ENCODE results near the gene ZFX.

ZFX gene

GRCh38 chrX:24214568-24214967, 65.0 kb downstream of the ZFX start:
- Histone ChIP-seq H3K4me2 (no peak overlapping the region), H3K79me2 (ENCODE audit: insufficient read depth, low read depth) (no peaks in the 10 kb centered on the region), H4K20me1 (ENCODE audit: insufficient read depth) (no peaks in the 10 kb centered on the region), H3K27me3 (ENCODE audit: insufficient read depth, low read depth) (no peaks in the 10 kb centered on the region), H3K9ac (no peak overlapping the region), H3K36me3 (ENCODE audit: insufficient read depth) (no peaks in the 10 kb centered on the region), H2AFZ (ENCODE audit: low read depth) (no peak overlapping the region), H3K4me1 (ENCODE audit: low read depth, poor library complexity, severe bottlenecking) (peaks cover 6% of the 10 kb centered on the region), H3K4me3 (IDR thresholded peaks at IDR 0.05; ENCODE audit: insufficient read depth, low read depth, low read length) (no peak overlapping the region), H3K27ac (no peak overlapping the region)
- TF ChIP-seq CTCF (conservative IDR thresholded peaks at IDR 0.05; ENCODE audit: low read depth, low read length): no peak

DNA sequence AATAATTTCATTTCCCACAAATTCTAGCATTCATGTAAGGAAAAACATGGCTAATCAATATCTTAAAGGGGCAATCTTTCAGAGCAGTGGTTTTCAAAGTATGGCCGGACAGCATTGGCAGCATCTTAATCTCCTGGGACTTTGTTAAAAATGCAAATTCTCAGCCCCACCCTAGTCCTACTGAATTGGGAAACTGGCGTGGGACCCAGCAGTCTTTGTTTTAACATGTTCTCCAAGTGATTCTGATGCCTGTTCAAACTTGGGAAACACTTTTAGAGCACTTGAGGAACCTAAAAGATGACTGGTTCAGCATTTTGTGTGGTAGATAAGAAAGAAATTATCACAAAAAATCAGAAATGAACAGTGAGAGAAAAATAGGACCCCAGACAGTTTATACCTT, 65.7 kb downstream of the ZFX start:
- H3K9ac ChIP-seq: no peak overlapping the region
- H4K20me1 ChIP-seq (ENCODE audit: insufficient read depth): no peaks in the 10 kb centered on the region
- H3K79me2 ChIP-seq (ENCODE audit: insufficient read depth, low read depth): no peaks in the 10 kb centered on the region
- H3K27ac ChIP-seq: no peak overlapping the region
- no peaks in the 10 kb centered on the region for H3K36me3 ChIP-seq (ENCODE audit: insufficient read depth)
- no peaks in the 10 kb centered on the region for H3K27me3 ChIP-seq (ENCODE audit: insufficient read depth, low read depth)
- no peak overlapping the region for H2AFZ ChIP-seq (ENCODE audit: low read depth)
- peaks cover 6% of the 10 kb centered on the region for H3K4me1 ChIP-seq (ENCODE audit: low read depth, poor library complexity, severe bottlenecking)
- TF ChIP-seq CTCF (conservative IDR thresholded peaks at IDR 0.05; ENCODE audit: low read depth, low read length): no peak
- no peak overlapping the region for H3K4me2 ChIP-seq
- no peak overlapping the region for H3K4me3 ChIP-seq (IDR thresholded peaks at IDR 0.05; ENCODE audit: insufficient read depth, low read depth, low read length)

GRCh38 chrX:24216037-24216436, 66.5 kb downstream of the ZFX start:
- H3K9ac ChIP-seq: no peak overlapping the region
- no peak for TF ChIP-seq CTCF (conservative IDR thresholded peaks at IDR 0.05; ENCODE audit: low read depth, low read length)
- H2AFZ ChIP-seq (ENCODE audit: low read depth): no peak overlapping the region
- no peak overlapping the region for H3K27ac ChIP-seq
- H3K4me1 ChIP-seq (ENCODE audit: low read depth, poor library complexity, severe bottlenecking): peaks cover 6% of the 10 kb centered on the region
- no peaks in the 10 kb centered on the region for H3K79me2 ChIP-seq (ENCODE audit: insufficient read depth, low read depth)
- no peak overlapping the region for H3K4me2 ChIP-seq
- no peaks in the 10 kb centered on the region for H3K27me3 ChIP-seq (ENCODE audit: insufficient read depth, low read depth)
- no peaks in the 10 kb centered on the region for H3K36me3 ChIP-seq (ENCODE audit: insufficient read depth)
- H3K4me3 ChIP-seq (IDR thresholded peaks at IDR 0.05; ENCODE audit: insufficient read depth, low read depth, low read length): no peak overlapping the region
- H4K20me1 ChIP-seq (ENCODE audit: insufficient read depth): no peaks in the 10 kb centered on the region

DNA sequence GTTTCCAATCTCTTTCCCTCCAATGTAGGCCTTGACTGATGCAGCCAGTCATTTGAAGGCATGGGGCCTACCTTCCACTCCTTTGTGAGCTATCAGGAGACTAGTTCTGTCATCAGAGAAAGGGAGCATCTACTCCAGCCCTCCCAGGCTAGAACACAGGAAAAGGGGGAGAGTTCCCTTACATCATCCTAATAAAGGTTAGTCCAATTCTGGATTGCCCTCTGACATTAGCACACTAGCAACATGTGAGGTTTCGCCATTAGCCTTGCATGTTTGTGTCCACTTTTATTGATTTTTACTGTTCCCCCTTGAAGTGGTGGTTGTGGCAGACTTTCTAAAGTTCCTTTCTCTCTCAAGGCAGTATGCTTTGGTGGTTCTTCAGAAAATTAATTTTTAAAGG, 67.3 kb downstream of the ZFX start:
- Histone ChIP-seq H4K20me1 (ENCODE audit: insufficient read depth) (no peaks in the 10 kb centered on the region), H3K4me2 (no peak overlapping the region), H3K9ac (no peak overlapping the region), H2AFZ (ENCODE audit: low read depth) (no peak overlapping the region), H3K27me3 (ENCODE audit: insufficient read depth, low read depth) (no peaks in the 10 kb centered on the region), H3K4me1 (ENCODE audit: low read depth, poor library complexity, severe bottlenecking) (peaks cover 6% of the 10 kb centered on the region), H3K27ac (no peak overlapping the region), H3K36me3 (ENCODE audit: insufficient read depth) (no peaks in the 10 kb centered on the region), H3K79me2 (ENCODE audit: insufficient read depth, low read depth) (no peaks in the 10 kb centered on the region), H3K4me3 (IDR thresholded peaks at IDR 0.05; ENCODE audit: insufficient read depth, low read depth, low read length) (no peak overlapping the region)
- no peak for TF ChIP-seq CTCF (conservative IDR thresholded peaks at IDR 0.05; ENCODE audit: low read depth, low read length)

GRCh38 chrX:24219320-24219719, 69.8 kb downstream of the ZFX start:
- H3K4me2 ChIP-seq: no peak overlapping the region
- no peaks in the 10 kb centered on the region for H4K20me1 ChIP-seq (ENCODE audit: insufficient read depth)
- TF ChIP-seq CTCF (conservative IDR thresholded peaks at IDR 0.05; ENCODE audit: low read depth, low read length): no peak
- no peak overlapping the region for H3K4me3 ChIP-seq (IDR thresholded peaks at IDR 0.05; ENCODE audit: insufficient read depth, low read depth, low read length)
- no peak overlapping the region for H2AFZ ChIP-seq (ENCODE audit: low read depth)
- H3K79me2 ChIP-seq (ENCODE audit: insufficient read depth, low read depth): no peaks in the 10 kb centered on the region
- H3K36me3 ChIP-seq (ENCODE audit: insufficient read depth): no peaks in the 10 kb centered on the region
- peaks cover 6% of the 10 kb centered on the region for H3K4me1 ChIP-seq (ENCODE audit: low read depth, poor library complexity, severe bottlenecking)
- no peak overlapping the region for H3K9ac ChIP-seq
- no peak overlapping the region for H3K27ac ChIP-seq
- H3K27me3 ChIP-seq (ENCODE audit: insufficient read depth, low read depth): no peaks in the 10 kb centered on the region
